GM12878 (cell line): ENCODE data around the gene MTRR. TPM values are rescaled to one million over a fixed set of nuclear protein-coding genes. Genes with fewer than 3 reads are reported as not detected.
A peak's percentile ranks its signal among the peaks of the same experiment; 100 is the strongest.

Source experiments
- BCL11A ChIP-seq: IDR thresholded peaks from 2 replicates; pipeline ENCODE4 v1.6.1; 2011; ENCODE audit warnings: low read depth, low read length
- BMI1 ChIP-seq: fragments of 450-650 bp; IDR thresholded peaks from 2 replicates; pipeline ENCODE4 v1.6.1; 2016; ENCODE audit warnings: mild to moderate bottlenecking, moderate library complexity, borderline replicate concordance
- CBX3 ChIP-seq: fragments of 200-600 bp; sonication (generic); IDR thresholded peaks from 2 replicates; pipeline ENCODE4 v1.6.1; 2016; ENCODE audit warnings: low read depth, borderline replicate concordance
- EZH2 ChIP-seq: IDR thresholded peaks from 2 replicates; pipeline ENCODE4 v1.6.1; 2012; ENCODE audit warnings: low read depth, mild to moderate bottlenecking, control low read depth, inconsistent platforms, low read length, borderline replicate concordance; ENCODE audit not compliant: control insufficient read depth
- GATAD2B ChIP-seq: fragments of 450-650 bp; conservative IDR thresholded peaks from 2 replicates; pipeline ENCODE4 v1.6.1; 2017; ENCODE audit warnings: low read depth, mild to moderate bottlenecking, moderate library complexity
- JUNB ChIP-seq: IDR thresholded peaks from 2 replicates; pipeline ENCODE4 v1.6.1; 2016; ENCODE audit warnings: antibody characterized with exemption, mild to moderate bottlenecking
- KDM1A ChIP-seq: fragments of 200-600 bp; sonication (generic); IDR thresholded peaks from 2 replicates; pipeline ENCODE4 v1.6.1; 2016; ENCODE audit warnings: borderline replicate concordance
- KLF5 ChIP-seq: fragments of 450-650 bp; IDR thresholded peaks from 2 replicates; pipeline ENCODE4 v1.6.1; 2014; ENCODE audit warnings: mild to moderate bottlenecking; ENCODE audit not compliant: partially characterized antibody
- LARP7 ChIP-seq: fragments of 450-650 bp; IDR thresholded peaks from 2 replicates; pipeline ENCODE4 v1.6.1; 2017; ENCODE audit warnings: mild to moderate bottlenecking
- NFYA ChIP-seq: IDR thresholded peaks from 2 replicates; pipeline ENCODE4 v1.6.1; 2011; ENCODE audit warnings: low read depth, mild to moderate bottlenecking, low read length, improper control_type of control experiment, borderline replicate concordance
- NR2F1 ChIP-seq: fragments of 450-650 bp; conservative IDR thresholded peaks from 2 replicates; pipeline ENCODE4 v1.6.1; 2017; ENCODE audit warnings: mild to moderate bottlenecking
- PAX5 ChIP-seq: IDR thresholded peaks from 2 replicates; pipeline ENCODE4 v1.6.1; 2011; ENCODE audit warnings: low read depth, low read length, borderline replicate concordance
- POU2F2 ChIP-seq: IDR thresholded peaks from 3 replicates; pipeline ENCODE4 v1.6.1; 2011; ENCODE audit warnings: low read depth, mild to moderate bottlenecking, low read length, borderline replicate concordance
- RAD21 ChIP-seq: IDR thresholded peaks from 2 replicates; pipeline ENCODE4 v1.6.1; 2011; ENCODE audit warnings: mild to moderate bottlenecking, low read depth, low read length, moderate library complexity; ENCODE audit not compliant: insufficient read depth
- RCOR1 ChIP-seq: conservative IDR thresholded peaks from 2 replicates; pipeline ENCODE4 v1.6.1; 2012; ENCODE audit warnings: low read depth, low read length, improper control_type of control experiment
- SIN3A ChIP-seq: IDR thresholded peaks from 2 replicates; pipeline ENCODE4 v1.6.1; 2012; ENCODE audit warnings: low read depth, low read length, improper control_type of control experiment
- SMC3 ChIP-seq: IDR thresholded peaks from 2 replicates; pipeline ENCODE4 v1.6.1; 2011; ENCODE audit warnings: low read length, improper control_type of control experiment, borderline replicate concordance
- STAT3 ChIP-seq: IDR thresholded peaks from 2 replicates; pipeline ENCODE4 v1.6.1; 2011; ENCODE audit warnings: low read depth, low read length, improper control_type of control experiment
- SUZ12 ChIP-seq: fragments of 200-600 bp; sonication (generic); IDR thresholded peaks from one replicate; pipeline ENCODE4 v1.6.1; 2018; ENCODE audit warnings: antibody characterized with exemption, mild to moderate bottlenecking; ENCODE audit not compliant: unreplicated experiment
- TARDBP ChIP-seq: IDR thresholded peaks from 2 replicates; pipeline ENCODE4 v1.6.1; 2016; ENCODE audit warnings: borderline replicate concordance
- ZBED1 ChIP-seq: IDR thresholded peaks from 2 replicates; pipeline ENCODE4 v1.6.1; 2016; ENCODE audit warnings: borderline replicate concordance
- ZNF207 ChIP-seq: fragments of 450-650 bp; IDR thresholded peaks from 2 replicates; pipeline ENCODE4 v1.6.1; 2014; ENCODE audit warnings: antibody characterized with exemption, mild to moderate bottlenecking, borderline replicate concordance
- ZNF384 ChIP-seq: IDR thresholded peaks from 2 replicates; pipeline ENCODE4 v1.6.1; 2012; ENCODE audit warnings: low read depth, mild to moderate bottlenecking, low read length, improper control_type of control experiment, borderline replicate concordance
- ZNF622 ChIP-seq: fragments of 450-650 bp; IDR thresholded peaks from 2 replicates; pipeline ENCODE4 v1.6.1; 2017; ENCODE audit warnings: mild to moderate bottlenecking, inconsistent platforms
- ZSCAN29 ChIP-seq: fragments of 450-650 bp; IDR thresholded peaks from 2 replicates; pipeline ENCODE4 v1.6.1; 2017; ENCODE audit warnings: mild to moderate bottlenecking, moderate library complexity
- polyA plus RNA-seq, 11 experiments: library from polyadenylated mRNA; depleted of rRNA in 4 of 11; unstranded in 6 of 11; stranded (reverse) in 5 of 11; fragments of >200 nt; fragmentation: Nextera tagmentation in 4 of 11; fragmentation: Illumina TruSeq in 1 of 11; extraction: Ambion mirVana in 4 of 11; extraction: Trizol in 1 of 11; gene quantifications; 1 replicate in 1 of 11; 2 replicates in 10 of 11; pipeline versions ENCODE4 v1.2.1 to v1.2.3, GENCODE V29; 2011 to 2016; ENCODE audit warnings: inconsistent platforms in 2 of 11, missing spikeins in 2 of 11, low read depth in 1 of 11
- total RNA-seq, 4 experiments: library from RNA; depleted of rRNA in 3 of 4; stranded (reverse); fragments of >200 nt in 3 of 4; fragmentation: Illumina TruSeq in 1 of 4; extraction: Trizol in 1 of 4; gene quantifications; 2 replicates each; pipeline versions ENCODE4 v1.2.1 to v1.2.3, GENCODE V29; 2013 to 2021
- TF ChIP-seq, protein P1 (sequence below): fragments of 450-650 bp; IDR thresholded peaks from 2 replicates; pipeline ENCODE4 v1.6.1; 2018; ENCODE audit warnings: mild to moderate bottlenecking, low read depth, moderate library complexity; ENCODE audit not compliant: partially characterized antibody
- TF ChIP-seq, protein P2 (sequence below): IDR thresholded peaks from 2 replicates; pipeline ENCODE4 v1.6.1; 2012; ENCODE audit warnings: low read depth, low read length, improper control_type of control experiment
- TF ChIP-seq, protein P3 (sequence below): IDR thresholded peaks from 2 replicates; pipeline ENCODE4 v1.6.1; 2011; ENCODE audit warnings: borderline replicate concordance, low read depth, mild to moderate bottlenecking, moderate library complexity, low read length; ENCODE audit not compliant: insufficient read depth, poor library complexity, severe bottlenecking

The MTRR gene
- total and polyA plus RNA-seq, 10 of the 15 experiments (the other 5 are each of a cell fraction or from before 2014, with no cell fraction given) = 13.8 to 76.9 (median 38.0) TPM

DNA sequence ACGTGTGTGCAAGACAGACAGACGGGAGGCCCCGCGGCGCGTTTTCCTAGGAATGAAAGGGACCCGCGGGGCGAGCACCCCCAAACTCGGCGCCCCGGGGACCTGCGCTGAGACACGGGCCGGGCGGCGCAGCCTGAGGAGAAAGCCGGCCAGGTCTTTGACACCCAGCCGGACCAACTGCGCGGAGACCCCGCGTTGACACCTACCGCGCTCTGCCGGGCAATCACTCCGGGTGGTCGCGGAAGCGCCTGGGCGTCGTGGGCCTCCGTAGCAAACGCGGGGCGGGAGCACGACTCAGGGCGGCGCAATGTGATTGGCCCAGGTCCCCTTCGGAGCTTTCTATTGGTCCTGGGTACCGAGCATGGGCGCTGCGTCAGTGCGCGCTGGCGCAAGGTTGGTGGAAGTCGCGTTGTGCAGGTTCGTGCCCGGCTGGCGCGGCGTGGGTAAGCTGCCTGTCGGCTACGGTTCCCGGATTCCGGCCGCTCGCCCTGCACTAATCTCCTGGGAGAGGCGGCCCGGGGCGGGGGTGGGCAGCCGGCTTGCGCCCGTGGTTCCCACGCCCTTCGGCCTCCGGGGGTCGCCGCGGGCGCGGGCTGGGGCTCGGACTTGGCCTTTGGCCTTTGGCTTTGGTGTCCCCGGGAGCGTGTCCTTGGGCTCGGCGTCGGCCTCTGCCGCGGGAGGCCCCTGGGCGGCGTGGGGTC, at the start of gene MTRR, which contains the start of gene FASTKD3 (continued):
- TF ChIP-seq LARP7 = peak; percentile 46
- no peak for TF ChIP-seq RCOR1
- TF ChIP-seq ZSCAN29 = no peak
- TF ChIP-seq BMI1 = no peak
- TF ChIP-seq, protein P1, sequence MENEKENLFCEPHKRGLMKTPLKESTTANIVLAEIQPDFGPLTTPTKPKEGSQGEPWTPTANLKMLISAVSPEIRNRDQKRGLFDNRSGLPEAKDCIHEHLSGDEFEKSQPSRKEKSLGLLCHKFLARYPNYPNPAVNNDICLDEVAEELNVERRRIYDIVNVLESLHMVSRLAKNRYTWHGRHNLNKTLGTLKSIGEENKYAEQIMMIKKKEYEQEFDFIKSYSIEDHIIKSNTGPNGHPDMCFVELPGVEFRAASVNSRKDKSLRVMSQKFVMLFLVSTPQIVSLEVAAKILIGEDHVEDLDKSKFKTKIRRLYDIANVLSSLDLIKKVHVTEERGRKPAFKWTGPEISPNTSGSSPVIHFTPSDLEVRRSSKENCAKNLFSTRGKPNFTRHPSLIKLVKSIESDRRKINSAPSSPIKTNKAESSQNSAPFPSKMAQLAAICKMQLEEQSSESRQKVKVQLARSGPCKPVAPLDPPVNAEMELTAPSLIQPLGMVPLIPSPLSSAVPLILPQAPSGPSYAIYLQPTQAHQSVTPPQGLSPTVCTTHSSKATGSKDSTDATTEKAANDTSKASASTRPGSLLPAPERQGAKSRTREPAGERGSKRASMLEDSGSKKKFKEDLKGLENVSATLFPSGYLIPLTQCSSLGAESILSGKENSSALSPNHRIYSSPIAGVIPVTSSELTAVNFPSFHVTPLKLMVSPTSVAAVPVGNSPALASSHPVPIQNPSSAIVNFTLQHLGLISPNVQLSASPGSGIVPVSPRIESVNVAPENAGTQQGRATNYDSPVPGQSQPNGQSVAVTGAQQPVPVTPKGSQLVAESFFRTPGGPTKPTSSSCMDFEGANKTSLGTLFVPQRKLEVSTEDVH = no peak
- peak; percentile 78; the same call in 1 of the 2 replicates for TF ChIP-seq GATAD2B
- no peak for TF ChIP-seq SUZ12
- no peak; the same call in 1 of the 2 replicates for TF ChIP-seq NFYA
- TF ChIP-seq TARDBP = no peak
- no peak for TF ChIP-seq JUNB
- TF ChIP-seq SMC3 = no peak
- 0 out of 2 replicates have a peak, but pooled peaks have one; percentile 39 for TF ChIP-seq PAX5
- TF ChIP-seq ZNF384 = no peak
- TF ChIP-seq, protein P2, sequence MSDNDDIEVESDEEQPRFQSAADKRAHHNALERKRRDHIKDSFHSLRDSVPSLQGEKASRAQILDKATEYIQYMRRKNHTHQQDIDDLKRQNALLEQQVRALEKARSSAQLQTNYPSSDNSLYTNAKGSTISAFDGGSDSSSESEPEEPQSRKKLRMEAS = peak; percentile 70
- TF ChIP-seq BCL11A = no peak
- no peak; the same call in 1 of the 2 replicates for TF ChIP-seq ZNF622
- TF ChIP-seq EZH2 = no peak
- TF ChIP-seq CBX3 = no peak
- peak; percentile 62; the same call in 2 of the 3 replicates for TF ChIP-seq POU2F2
- TF ChIP-seq, protein P3, sequence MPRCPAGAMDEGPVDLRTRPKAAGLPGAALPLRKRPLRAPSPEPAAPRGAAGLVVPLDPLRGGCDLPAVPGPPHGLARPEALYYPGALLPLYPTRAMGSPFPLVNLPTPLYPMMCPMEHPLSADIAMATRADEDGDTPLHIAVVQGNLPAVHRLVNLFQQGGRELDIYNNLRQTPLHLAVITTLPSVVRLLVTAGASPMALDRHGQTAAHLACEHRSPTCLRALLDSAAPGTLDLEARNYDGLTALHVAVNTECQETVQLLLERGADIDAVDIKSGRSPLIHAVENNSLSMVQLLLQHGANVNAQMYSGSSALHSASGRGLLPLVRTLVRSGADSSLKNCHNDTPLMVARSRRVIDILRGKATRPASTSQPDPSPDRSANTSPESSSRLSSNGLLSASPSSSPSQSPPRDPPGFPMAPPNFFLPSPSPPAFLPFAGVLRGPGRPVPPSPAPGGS = no peak
- TF ChIP-seq ZBED1 = peak; percentile 36; the same call in 1 of the 2 replicates
- no peak for TF ChIP-seq RAD21
- TF ChIP-seq SIN3A = peak; percentile 82; the same call in 1 of the 2 replicates
- TF ChIP-seq NR2F1 = peak; percentile 95
- TF ChIP-seq KLF5 = no peak
- no peak for TF ChIP-seq ZNF207
- no peak for TF ChIP-seq STAT3
- no peak for TF ChIP-seq KDM1A
